Fibroblast of lung (primary cell): ENCODE data around the gene RABL2B. TPM values are rescaled to one million over a fixed set of nuclear protein-coding genes. Genes with fewer than 3 reads are reported as not detected.

Experiments used
- DNase-seq, 2 donors: peaks; one replicate each; pipeline versions ENCODE4 v3.0.0 to v3.0.0-alpha.2; 2010; ENCODE audit warnings: low read depth in 2 of 2
- H2AFZ ChIP-seq: 2 replicates; pipeline ENCODE4 v1.5.1; 2012; ENCODE audit warnings: low read length, control low read depth, inconsistent platforms
- H3K27ac ChIP-seq: 2 replicates; pipeline ENCODE4 v1.5.1; 2011; ENCODE audit warnings: low read length, control low read depth; ENCODE audit not compliant: insufficient read depth
- H3K27me3 ChIP-seq: 2 replicates; pipeline ENCODE4 v1.5.1; 2011; ENCODE audit warnings: mild to moderate bottlenecking, low read length; ENCODE audit not compliant: control insufficient read depth, insufficient read depth
- H3K36me3 ChIP-seq: 2 replicates; pipeline ENCODE4 v1.5.1; 2011; ENCODE audit warnings: low read length; ENCODE audit not compliant: control insufficient read depth, insufficient read depth
- H3K4me1 ChIP-seq: 2 replicates; pipeline ENCODE4 v1.5.1; 2011; ENCODE audit warnings: low read length; ENCODE audit not compliant: control insufficient read depth, insufficient read depth; ENCODE audit errors: extremely low read depth
- H3K4me2 ChIP-seq: 2 replicates; pipeline ENCODE4 v1.5.1; 2011; ENCODE audit warnings: low read length, control low read depth; ENCODE audit not compliant: insufficient read depth; ENCODE audit errors: extremely low read depth
- H3K4me3 ChIP-seq, 4 experiments: fragments of 200-600 bp in 1 of 4; sonication (generic) in 1 of 4; replicated peaks in 1 of 4; 2 replicates each; pipeline ENCODE4 v1.5.1; 2011 to 2016; ENCODE audit warnings: low read length in 4 of 4, low read depth in 3 of 4, mild to moderate bottlenecking in 3 of 4, control low read depth in 2 of 4, inconsistent platforms in 1 of 4, mixed read lengths in 1 of 4; ENCODE audit not compliant: insufficient read depth in 1 of 4; ENCODE audit errors: control extremely low read depth in 1 of 4
- H3K79me2 ChIP-seq: 2 replicates; pipeline ENCODE4 v1.5.1; 2012; ENCODE audit warnings: mild to moderate bottlenecking, low read length, inconsistent platforms; ENCODE audit not compliant: control insufficient read depth, insufficient read depth
- H3K9ac ChIP-seq: 2 replicates; pipeline ENCODE4 v1.5.1; 2011; ENCODE audit warnings: mild to moderate bottlenecking, low read length, control low read depth; ENCODE audit not compliant: insufficient read depth
- H3K9me3 ChIP-seq: 2 replicates; pipeline ENCODE4 v1.5.1; 2012; ENCODE audit warnings: low read depth, low read length; ENCODE audit not compliant: control insufficient read depth, insufficient read depth
- H4K20me1 ChIP-seq: 2 replicates; pipeline ENCODE4 v1.5.1; 2011; ENCODE audit warnings: low read length; ENCODE audit not compliant: control insufficient read depth, insufficient read depth; ENCODE audit errors: extremely low read depth
- EZH2 ChIP-seq: IDR thresholded peaks from 2 replicates; pipeline ENCODE4 v1.5.1; 2012; ENCODE audit warnings: low read length, control low read depth, mild to moderate bottlenecking; ENCODE audit errors: missing control alignments
- polyA plus RNA-seq, 2 donors: library from polyadenylated mRNA; depleted of rRNA in 1 of 2; stranded (reverse) in 1 of 2; unstranded in 1 of 2; fragments of >200 nt; gene quantifications; 2 replicates each; pipeline ENCODE4 v1.2.1, GENCODE V29; 2011 to 2012; ENCODE audit warnings: missing spikeins in 1 of 2
- total RNA-seq: library from RNA; depleted of rRNA; stranded (reverse); fragments of >200 nt; gene quantifications from 2 replicates; pipeline ENCODE4 v1.2.1, GENCODE V29; 2014
- TF ChIP-seq, protein P1 (sequence below), 2 donors: IDR thresholded peaks in 1 of 2; conservative IDR thresholded peaks in 1 of 2; 1 replicate in 1 of 2; 2 replicates in 1 of 2; pipeline ENCODE4 v1.5.1; 2011 to 2012; ENCODE audit warnings: low read length in 2 of 2, control low read depth in 1 of 2, inconsistent platforms in 1 of 2, low read depth in 1 of 2, mild to moderate bottlenecking in 1 of 2

The RABL2B gene
- total and polyA plus RNA-seq, 2 donors (not counting 1 experiment from before 2014, with no cell fraction given): 11.4 to 23.6 TPM

- Histone ChIP-seq H3K4me2 (no peak overlapping the region), H3K9me3 (no peaks in the 10 kb centered on the region), H3K36me3 (no peaks in the 10 kb centered on the region), H3K9ac (no peak overlapping the region), H3K4me3 (no peak overlapping the region), H3K27me3 (no peaks in the 10 kb centered on the region), H4K20me1 (no peaks in the 10 kb centered on the region), H3K79me2 (no peaks in the 10 kb centered on the region), H3K4me1 (peaks cover 4% of the 10 kb centered on the region), H2AFZ (no peak overlapping the region), H3K27ac (no peak overlapping the region)
- no peak for DNase-seq
- no peak for TF ChIP-seq EZH2
- TF ChIP-seq, protein P1, sequence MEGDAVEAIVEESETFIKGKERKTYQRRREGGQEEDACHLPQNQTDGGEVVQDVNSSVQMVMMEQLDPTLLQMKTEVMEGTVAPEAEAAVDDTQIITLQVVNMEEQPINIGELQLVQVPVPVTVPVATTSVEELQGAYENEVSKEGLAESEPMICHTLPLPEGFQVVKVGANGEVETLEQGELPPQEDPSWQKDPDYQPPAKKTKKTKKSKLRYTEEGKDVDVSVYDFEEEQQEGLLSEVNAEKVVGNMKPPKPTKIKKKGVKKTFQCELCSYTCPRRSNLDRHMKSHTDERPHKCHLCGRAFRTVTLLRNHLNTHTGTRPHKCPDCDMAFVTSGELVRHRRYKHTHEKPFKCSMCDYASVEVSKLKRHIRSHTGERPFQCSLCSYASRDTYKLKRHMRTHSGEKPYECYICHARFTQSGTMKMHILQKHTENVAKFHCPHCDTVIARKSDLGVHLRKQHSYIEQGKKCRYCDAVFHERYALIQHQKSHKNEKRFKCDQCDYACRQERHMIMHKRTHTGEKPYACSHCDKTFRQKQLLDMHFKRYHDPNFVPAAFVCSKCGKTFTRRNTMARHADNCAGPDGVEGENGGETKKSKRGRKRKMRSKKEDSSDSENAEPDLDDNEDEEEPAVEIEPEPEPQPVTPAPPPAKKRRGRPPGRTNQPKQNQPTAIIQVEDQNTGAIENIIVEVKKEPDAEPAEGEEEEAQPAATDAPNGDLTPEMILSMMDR (conservative IDR thresholded peaks at IDR 0.05 in 1 of 2, IDR thresholded peaks at IDR 0.05 in 1 of 2; ENCODE audit: low read depth in 1 of 2, low read length in 2 of 2): no peak
These were observed 48.3 kb downstream of the RABL2B start for GRCh38 chr22:50734986-50735738.

- Histone ChIP-seq H3K27ac (no peak overlapping the region), H3K9ac (no peak overlapping the region), H4K20me1 (no peaks in the 10 kb centered on the region), H3K4me2 (no peak overlapping the region), H3K36me3 (no peaks in the 10 kb centered on the region), H3K9me3 (no peaks in the 10 kb centered on the region), H3K4me3 (no peak overlapping the region), H3K4me1 (peaks cover 4% of the 10 kb centered on the region), H2AFZ (no peak overlapping the region), H3K27me3 (no peaks in the 10 kb centered on the region), H3K79me2 (no peaks in the 10 kb centered on the region)
- no peak for TF ChIP-seq EZH2
- TF ChIP-seq, protein P1 (conservative IDR thresholded peaks at IDR 0.05 in 1 of 2, IDR thresholded peaks at IDR 0.05 in 1 of 2; ENCODE audit: low read depth in 1 of 2, low read length in 2 of 2): no peak
- DNase-seq: no peak
These were observed 49.1 kb downstream of the RABL2B start for GRCh38 chr22:50734343-50734771.

DNA sequence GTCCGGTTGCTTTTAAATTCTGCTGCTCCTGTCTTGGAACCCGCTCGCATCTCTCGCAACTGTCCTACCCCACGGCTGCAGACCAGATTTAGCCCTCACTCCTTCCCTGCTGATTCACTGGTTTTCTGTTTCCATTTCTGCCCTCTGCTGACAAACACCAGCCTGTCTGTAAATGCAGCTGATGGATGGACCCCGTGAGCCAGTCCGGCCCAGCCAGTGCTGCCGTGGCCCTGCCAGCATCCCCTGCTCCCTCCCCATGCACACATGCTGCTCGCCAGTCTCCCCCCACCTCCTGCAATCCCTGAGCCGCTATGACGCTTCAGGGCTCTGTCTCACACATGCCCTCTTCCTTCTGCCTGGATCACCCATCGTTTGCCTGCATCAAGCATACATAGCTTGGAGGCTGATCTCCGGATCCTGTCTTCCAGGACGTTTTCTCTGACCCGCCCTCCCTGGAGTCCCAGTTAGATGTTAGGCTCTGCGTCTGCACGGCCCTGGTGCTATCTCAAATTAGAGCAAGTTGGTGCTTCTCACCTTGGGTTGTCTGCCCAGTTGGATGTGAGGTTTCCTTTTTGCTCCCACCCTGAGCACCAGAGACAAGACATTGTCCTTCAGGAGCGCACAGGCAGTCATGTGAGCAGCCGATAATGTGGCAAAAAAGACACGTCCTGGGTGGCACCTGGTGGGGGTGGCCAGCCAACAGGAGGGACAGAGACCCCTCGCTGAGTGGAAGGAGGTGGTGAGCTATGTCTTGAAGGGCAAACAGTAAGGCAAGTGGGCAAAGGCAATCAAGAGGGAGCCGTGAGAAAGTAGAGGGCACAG is 49.7 kb downstream of the RABL2B start:
- Histone ChIP-seq H3K9ac (peak overlapping the region; percentile 23), H3K27ac (no peak overlapping the region), H3K4me3 (peak overlapping the region in 2 of 4 experiments; percentile 22 to 23), H3K9me3 (no peaks in the 10 kb centered on the region), H2AFZ (peak overlapping the region; percentile 41), H3K79me2 (no peaks in the 10 kb centered on the region), H3K27me3 (no peaks in the 10 kb centered on the region), H3K36me3 (no peaks in the 10 kb centered on the region), H4K20me1 (no peaks in the 10 kb centered on the region), H3K4me2 (peak overlapping the region; percentile 88), H3K4me1 (peaks cover 4% of the 10 kb centered on the region)
- TF ChIP-seq, protein P1 (conservative IDR thresholded peaks at IDR 0.05 in 1 of 2, IDR thresholded peaks at IDR 0.05 in 1 of 2; ENCODE audit: low read depth in 1 of 2, low read length in 2 of 2): no peak
- TF ChIP-seq EZH2: peak; percentile 17
- peak; percentile 23 to 57 for DNase-seq
